ENCODE data around the gene LY6G5B.

GRCh38 chr6:31632279-31632946 lies 37.4 kb upstream of the LY6G5B start:
- TF ChIP-seq POLR2A (IDR thresholded peaks at IDR 0.05) (no peak), EP300 (IDR thresholded peaks at IDR 0.05) (no peak), CTCF (IDR thresholded peaks at IDR 0.05) (no peak)
